ENCODE data around the gene PPP2R3C.
A peak's percentile ranks its signal among the peaks of the same experiment; 100 is the strongest.
"Not testable (repeated sequence)": the region's sequence is repeated elsewhere in the genome, so short reads cannot be mapped to it uniquely, and the experiment has no call there.

The PPP2R3C gene

GRCh38 chr14:35121887-35122695 lies at the start of gene PPP2R3C, which contains the start of gene PRORP:
PPP2R3C (minus strand) TSS chr14:35121990; CDS start chr14:35121959, 31 bp downstream.
PRORP (plus strand) TSS chr14:35122552; CDS start chr14:35123246, 694 bp downstream.
- FAIRE-seq: peak; percentile 59

- no peak for FAIRE-seq
These were observed 45.7 kb upstream of the PPP2R3C start for GRCh38 chr14:35167496-35167895.

- FAIRE-seq: no peak
These were observed 43.1 kb upstream of the PPP2R3C start for GRCh38 chr14:35164849-35165248.

GRCh38 chr14:35163384-35163783 lies 41.6 kb upstream of the PPP2R3C start:
- no peak for FAIRE-seq

GRCh38 chr14:35161231-35161630 lies 39.4 kb upstream of the PPP2R3C start:
- no peak for FAIRE-seq

GRCh38 chr14:35159742-35160409 lies 38.1 kb upstream of the PPP2R3C start:
- FAIRE-seq: no peak

GRCh38 chr14:35158951-35159653 lies 37.3 kb upstream of the PPP2R3C start:
- FAIRE-seq: no peak

GRCh38 chr14:35158491-35158890 lies 36.7 kb upstream of the PPP2R3C start:
- no peak for FAIRE-seq

GRCh38 chr14:35155962-35156361 lies 34.2 kb upstream of the PPP2R3C start:
- FAIRE-seq: no peak

- FAIRE-seq: no peak
These were observed 32.2 kb upstream of the PPP2R3C start for GRCh38 chr14:35154016-35154415.

- not testable (repeated sequence) for FAIRE-seq
These were observed 30.7 kb upstream of the PPP2R3C start for GRCh38 chr14:35152531-35152930.

- FAIRE-seq: no peak
These were observed 27.4 kb upstream of the PPP2R3C start for GRCh38 chr14:35149239-35149638.

- FAIRE-seq: no peak
These were observed 25.9 kb upstream of the PPP2R3C start for GRCh38 chr14:35147711-35148110.

- FAIRE-seq: no peak
These were observed 25.4 kb upstream of the PPP2R3C start for GRCh38 chr14:35147186-35147585.

- no peak for FAIRE-seq
These were observed 24.9 kb upstream of the PPP2R3C start for GRCh38 chr14:35146711-35147149.

GRCh38 chr14:35144029-35144428 lies 22.2 kb upstream of the PPP2R3C start:
- FAIRE-seq: no peak

- peak; percentile 89 for FAIRE-seq
These were observed 19.2 kb upstream of the PPP2R3C start for GRCh38 chr14:35140718-35141581.

GRCh38 chr14:35138585-35138984 lies 16.8 kb upstream of the PPP2R3C start:
- FAIRE-seq: no peak

- FAIRE-seq: no peak
These were observed 12.7 kb upstream of the PPP2R3C start for GRCh38 chr14:35134329-35135123.

GRCh38 chr14:35133542-35134328 lies 11.9 kb upstream of the PPP2R3C start:
- FAIRE-seq: no peak

GRCh38 chr14:35124127-35124526 lies 2.3 kb upstream of the PPP2R3C start:
- no peak for FAIRE-seq

Data from endometrium (tissue), 2 donors.